Measurements from ENCODE around the gene EN1. TPM values are rescaled to one million over a fixed set of nuclear protein-coding genes. Genes with fewer than 3 reads are reported as not detected.

Gene EN1
- total RNA-seq, 1 donor from 2014 or later, result 4.2 TPM

GRCh38 chr2:118803012-118803411, 44.4 kb downstream of the EN1 start:
- H3K9me3 ChIP-seq (ENCODE audit: control insufficient read depth in 3 of 3, low read length in 3 of 3), result no peaks in the 10 kb centered on the region
- H3K9ac ChIP-seq (ENCODE audit: low read depth in 1 of 3, low read length in 3 of 3), result no peak overlapping the region
- peaks cover 0 to 2% (median 0%) of the 10 kb centered on the region in 3 donors for H3K27me3 ChIP-seq (ENCODE audit: control insufficient read depth in 3 of 3, insufficient read depth in 3 of 3, low read length in 3 of 3)

GRCh38 chr2:118801151-118801550, 46.3 kb downstream of the EN1 start:
- H3K9me3 ChIP-seq (ENCODE audit: control insufficient read depth in 3 of 3, low read length in 3 of 3), result no peaks in the 10 kb centered on the region
- H3K27me3 ChIP-seq (ENCODE audit: control insufficient read depth in 3 of 3, insufficient read depth in 3 of 3, low read length in 3 of 3), result no peaks in the 10 kb centered on the region
- H3K9ac ChIP-seq (ENCODE audit: low read depth in 1 of 3, low read length in 3 of 3), result no peak overlapping the region
- H3K4me3 ChIP-seq (ENCODE audit: low read length in 3 of 3), result no peak overlapping the region
- no peaks in the 10 kb centered on the region for H3K4me1 ChIP-seq (ENCODE audit: control insufficient read depth in 3 of 3, insufficient read depth in 3 of 3, low read length in 3 of 3)
- H3K36me3 ChIP-seq (ENCODE audit: control insufficient read depth in 3 of 3, insufficient read depth in 3 of 3, low read length in 3 of 3), result no peaks in the 10 kb centered on the region
- no peak overlapping the region for H3K27ac ChIP-seq (ENCODE audit: low read depth, low read length)

More at GRCh38 chr2:118803012-118803411, 44.4 kb downstream of the EN1 start:
- H3K4me3 ChIP-seq (ENCODE audit: low read length in 3 of 3), result no peak overlapping the region
- H3K36me3 ChIP-seq (ENCODE audit: control insufficient read depth in 3 of 3, insufficient read depth in 3 of 3, low read length in 3 of 3), result no peaks in the 10 kb centered on the region
- no peak overlapping the region for H3K27ac ChIP-seq (ENCODE audit: low read depth, low read length)
- peaks cover 0 to 6% (median 0%) of the 10 kb centered on the region in 3 donors for H3K4me1 ChIP-seq (ENCODE audit: control insufficient read depth in 3 of 3, insufficient read depth in 3 of 3, low read length in 3 of 3)

- Histone ChIP-seq H3K27me3 (ENCODE audit: control insufficient read depth in 3 of 3, insufficient read depth in 3 of 3, low read length in 3 of 3) (no peaks in the 10 kb centered on the region), H3K36me3 (ENCODE audit: control insufficient read depth in 3 of 3, insufficient read depth in 3 of 3, low read length in 3 of 3) (no peaks in the 10 kb centered on the region), H3K4me3 (ENCODE audit: low read length in 3 of 3) (no peak overlapping the region), H3K9me3 (ENCODE audit: control insufficient read depth in 3 of 3, low read length in 3 of 3) (no peaks in the 10 kb centered on the region), H3K9ac (ENCODE audit: low read depth in 1 of 3, low read length in 3 of 3) (no peak overlapping the region), H3K4me1 (ENCODE audit: control insufficient read depth in 3 of 3, insufficient read depth in 3 of 3, low read length in 3 of 3) (peaks cover 0 to 2% (median 0%) of the 10 kb centered on the region in 3 donors), H3K27ac (ENCODE audit: low read depth, low read length) (no peak overlapping the region)
Observed at GRCh38 chr2:118800736-118801135, 46.7 kb downstream of the EN1 start.

GRCh38 chr2:118794546-118794945, 52.9 kb downstream of the EN1 start:
- Histone ChIP-seq H3K9me3 (ENCODE audit: control insufficient read depth in 3 of 3, low read length in 3 of 3) (no peaks in the 10 kb centered on the region), H3K4me3 (ENCODE audit: low read length in 3 of 3) (no peak overlapping the region), H3K4me1 (ENCODE audit: control insufficient read depth in 3 of 3, insufficient read depth in 3 of 3, low read length in 3 of 3) (peaks cover 0 to 6% (median 0%) of the 10 kb centered on the region in 3 donors), H3K36me3 (ENCODE audit: control insufficient read depth in 3 of 3, insufficient read depth in 3 of 3, low read length in 3 of 3) (no peaks in the 10 kb centered on the region), H3K9ac (ENCODE audit: low read depth in 1 of 3, low read length in 3 of 3) (no peak overlapping the region), H3K27me3 (ENCODE audit: control insufficient read depth in 3 of 3, insufficient read depth in 3 of 3, low read length in 3 of 3) (peaks cover 0 to 3% (median 0%) of the 10 kb centered on the region in 3 donors), H3K27ac (ENCODE audit: low read depth, low read length) (no peak overlapping the region)

Other genes with a start within 250 kb of the EN1 start
- 0.52 TPM for gene MARCO, start 94.5 kb upstream of the EN1 start, total RNA-seq